Mucosa of rectum (tissue), 2 donors: ENCODE measurements around the gene NUDT9.
"Not testable (repeated sequence)": the region's sequence is repeated elsewhere in the genome, so short reads cannot be mapped to it uniquely, and the experiment has no call there.

Source experiments
- H3K27ac ChIP-seq, 2 donors: one replicate each; pipeline ENCODE4 v1.7.0; 2013; ENCODE audit warnings: inconsistent platforms in 2 of 2, low read depth in 2 of 2, low read length in 2 of 2
- H3K27me3 ChIP-seq, 2 donors: one replicate each; pipeline ENCODE4 v1.7.0; 2013; ENCODE audit warnings: low read length in 2 of 2; ENCODE audit not compliant: control insufficient read depth in 2 of 2, insufficient read depth in 2 of 2
- H3K36me3 ChIP-seq, 2 donors: one replicate each; pipeline ENCODE4 v1.7.0; 2013; ENCODE audit warnings: low read length in 2 of 2; ENCODE audit not compliant: control insufficient read depth in 2 of 2, insufficient read depth in 2 of 2
- H3K4me1 ChIP-seq, 2 donors: one replicate each; pipeline ENCODE4 v1.7.0; 2013; ENCODE audit warnings: low read length in 2 of 2, mild to moderate bottlenecking in 1 of 2; ENCODE audit not compliant: control insufficient read depth in 2 of 2, insufficient read depth in 2 of 2
- H3K4me3 ChIP-seq, 2 donors: one replicate each; pipeline ENCODE4 v1.7.0; 2013; ENCODE audit warnings: low read length in 2 of 2
- H3K9ac ChIP-seq, 2 donors: one replicate each; pipeline ENCODE4 v1.7.0; 2013; ENCODE audit warnings: low read length in 2 of 2, low read depth in 1 of 2, mild to moderate bottlenecking in 1 of 2
- H3K9me3 ChIP-seq, 2 donors: one replicate each; pipeline ENCODE4 v1.7.0; 2013; ENCODE audit warnings: low read length in 2 of 2; ENCODE audit not compliant: control insufficient read depth in 2 of 2
- donor health status: healthy.
- donor health status: Normal muscosa, but diverticular disease.

The NUDT9 gene

DNA sequence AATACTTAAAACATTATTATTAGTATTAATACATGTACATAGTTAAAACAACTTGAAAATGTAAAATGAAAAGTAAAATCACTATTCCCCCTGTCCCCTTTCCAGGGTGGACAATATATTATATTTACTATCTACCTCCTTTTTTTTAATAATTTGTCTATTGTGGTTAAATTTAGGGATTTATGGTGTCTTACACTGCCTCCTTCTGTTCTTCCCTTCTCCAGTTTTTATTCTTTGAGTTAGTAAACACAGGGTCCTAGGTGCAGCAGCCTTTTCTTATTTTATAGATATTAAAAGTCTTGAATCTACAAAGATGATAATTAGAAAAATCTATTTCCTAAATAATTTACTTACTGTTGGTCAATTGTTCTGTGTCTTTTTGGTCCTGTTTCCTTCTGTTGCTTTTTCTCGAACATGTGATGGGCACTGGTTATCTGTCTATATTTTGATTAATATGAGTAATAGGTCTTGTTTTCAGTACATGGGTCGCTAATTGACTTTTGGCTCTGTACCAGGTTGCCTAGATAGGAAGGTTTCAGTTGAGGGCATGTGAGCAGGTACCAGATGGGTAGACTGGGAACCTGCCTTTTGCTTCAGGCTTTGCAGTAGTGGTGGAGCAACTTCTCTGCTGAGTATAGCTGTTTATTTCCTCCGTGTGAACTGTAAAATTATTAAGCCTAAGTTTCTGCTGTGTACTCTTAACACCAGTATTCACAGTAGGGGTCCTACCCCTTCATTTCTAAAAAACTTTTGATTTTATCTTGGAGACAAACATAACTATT lies 1.1 kb downstream of the NUDT9 start:
- H3K4me1 ChIP-seq: peaks cover 14 to 44% of the 10 kb centered on the region in 2 donors
- peak overlapping the region; percentile 94 to 96 for H3K9ac ChIP-seq
- H3K9me3 ChIP-seq: no peaks in the 10 kb centered on the region
- no peaks in the 10 kb centered on the region for H3K27me3 ChIP-seq
- H3K36me3 ChIP-seq: no peaks in the 10 kb centered on the region
- peak overlapping the region; percentile 95 to 99 for H3K4me3 ChIP-seq
- no peak overlapping the region for H3K27ac ChIP-seq

DNA sequence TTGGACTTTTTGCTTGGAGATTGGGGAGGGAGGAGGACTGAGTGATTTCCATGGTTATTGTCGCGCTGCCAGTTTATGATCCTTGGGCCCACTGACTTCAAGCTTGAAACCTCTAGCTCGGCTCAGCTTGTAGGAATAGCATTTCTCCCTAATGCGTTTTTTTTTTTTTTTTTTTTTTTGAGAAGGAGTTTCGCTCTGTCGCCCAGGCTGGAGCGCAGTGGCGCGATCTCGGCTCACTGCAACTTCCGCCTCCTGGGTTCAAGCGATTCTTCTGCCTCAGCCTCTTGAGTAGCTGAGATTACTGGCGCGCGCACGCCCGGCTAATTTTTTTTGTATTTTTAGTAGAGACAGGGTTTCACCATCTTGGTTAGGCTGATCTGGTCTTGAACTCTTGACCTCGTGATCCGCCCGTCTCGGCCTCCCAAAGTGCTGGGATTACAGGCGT lies 1.7 kb downstream of the NUDT9 start:
- not testable (repeated sequence) for H3K27me3 ChIP-seq, H3K9me3 ChIP-seq, H3K36me3 ChIP-seq, H3K9ac ChIP-seq, H3K27ac ChIP-seq
- Histone ChIP-seq H3K4me3 (peak overlapping the region in 1 of 2 donors; percentile 95), H3K4me1 (peaks cover 14 to 40% of the 10 kb centered on the region in 2 donors)

DNA sequence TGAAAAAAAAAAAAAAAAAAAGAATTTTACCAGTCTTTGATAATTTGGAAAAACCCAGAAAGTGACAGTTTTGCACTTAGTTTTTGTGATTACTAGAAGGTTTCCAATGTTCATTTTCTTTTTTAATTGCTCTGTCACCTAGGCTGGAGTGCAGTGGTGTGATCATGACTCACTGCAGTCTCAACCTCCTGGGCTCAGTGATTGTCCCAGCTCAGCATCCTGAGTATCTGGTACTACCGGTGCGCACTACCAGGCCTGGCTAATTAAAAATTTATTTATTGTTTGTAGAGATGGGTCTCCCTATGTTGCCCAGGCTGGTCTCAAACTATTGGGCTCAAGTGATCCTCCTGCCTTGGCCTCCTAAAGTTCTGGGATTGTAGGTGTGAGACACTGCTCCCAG lies 3.3 kb downstream of the NUDT9 start:
- no peaks in the 10 kb centered on the region for H3K27me3 ChIP-seq
- H3K9me3 ChIP-seq: no peaks in the 10 kb centered on the region
- no peaks in the 10 kb centered on the region for H3K36me3 ChIP-seq
- H3K4me3 ChIP-seq: no peak overlapping the region
- peaks cover 14 to 28% of the 10 kb centered on the region in 2 donors for H3K4me1 ChIP-seq
- no peak overlapping the region for H3K27ac ChIP-seq
- no peak overlapping the region for H3K9ac ChIP-seq

DNA sequence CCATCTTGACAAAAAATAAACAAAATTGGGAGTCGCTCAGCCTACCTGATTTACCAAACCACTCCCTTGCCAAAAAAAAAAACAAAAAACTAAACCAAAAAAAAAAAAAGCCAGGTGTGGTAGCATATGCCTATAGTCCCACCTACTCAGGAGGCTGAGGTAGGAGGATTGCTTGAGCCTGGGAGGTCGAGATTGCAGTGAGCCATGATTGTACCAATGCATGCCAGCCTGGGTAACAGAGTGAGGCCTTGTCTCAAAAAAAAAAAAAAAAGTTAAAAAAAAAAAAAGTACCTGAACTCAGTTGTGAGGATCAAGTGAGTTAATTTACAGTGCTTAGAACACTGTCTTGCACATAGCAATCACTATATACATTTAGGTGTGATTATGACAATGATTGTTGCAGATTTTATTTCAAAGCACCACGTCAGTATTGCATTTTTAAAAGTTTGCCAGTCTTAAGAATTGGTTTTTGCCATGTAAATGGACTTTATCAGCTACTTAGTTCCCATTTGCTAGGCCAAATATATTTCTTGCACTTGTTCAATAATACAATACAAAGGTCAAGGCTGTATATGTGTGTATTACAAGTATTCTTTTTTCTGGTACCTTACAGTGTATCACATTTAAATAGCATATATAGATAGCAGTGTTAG lies 4.6 kb downstream of the NUDT9 start:
- Histone ChIP-seq H3K4me3 (no peak overlapping the region), H3K9ac (no peak overlapping the region), H3K27me3 (no peaks in the 10 kb centered on the region), H3K36me3 (no peaks in the 10 kb centered on the region), H3K9me3 (no peaks in the 10 kb centered on the region), H3K27ac (no peak overlapping the region), H3K4me1 (peaks cover 9 to 17% of the 10 kb centered on the region in 2 donors)

DNA sequence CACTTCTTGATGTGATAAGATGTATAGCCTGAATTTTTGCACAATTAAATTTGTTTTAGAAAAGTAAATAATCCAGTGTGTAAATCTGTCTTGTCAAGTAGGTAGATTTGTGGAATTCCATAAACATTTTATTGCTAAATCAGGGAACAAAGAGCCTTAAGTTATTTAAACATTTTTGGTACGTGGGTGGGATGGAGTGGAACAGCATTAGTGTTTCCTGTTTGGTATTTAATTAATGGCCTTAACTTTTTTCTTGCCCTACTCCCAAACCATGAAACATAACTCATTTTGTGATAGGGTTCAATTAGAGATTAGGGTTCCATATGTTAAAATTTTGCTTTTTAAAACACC lies 5.1 kb downstream of the NUDT9 start:
- Histone ChIP-seq H3K4me3 (no peak overlapping the region), H3K27me3 (no peaks in the 10 kb centered on the region), H3K9me3 (no peaks in the 10 kb centered on the region), H3K4me1 (peaks cover 9 to 16% of the 10 kb centered on the region in 2 donors), H3K27ac (no peak overlapping the region), H3K9ac (no peak overlapping the region), H3K36me3 (no peaks in the 10 kb centered on the region)

DNA sequence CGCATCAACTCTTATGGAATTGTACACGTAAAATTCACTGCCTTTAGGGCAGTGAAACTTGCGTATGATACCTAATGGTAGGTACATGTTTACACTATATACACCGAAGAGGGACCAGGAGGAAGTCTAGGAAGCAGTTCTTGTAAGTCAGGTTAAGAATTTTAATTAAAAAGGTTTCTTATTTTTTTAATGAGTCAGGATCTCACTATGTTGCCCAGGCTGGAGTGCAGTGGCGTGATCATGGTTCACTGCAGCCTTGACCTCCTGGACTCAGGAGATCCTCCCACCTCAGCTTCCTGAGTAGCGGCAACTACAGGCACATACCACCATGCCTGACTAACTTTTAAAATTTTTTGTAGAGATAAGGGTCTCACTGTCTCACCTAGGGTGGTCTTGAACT lies 6.6 kb downstream of the NUDT9 start:
- no peaks in the 10 kb centered on the region for H3K9me3 ChIP-seq
- H3K4me1 ChIP-seq: peaks cover 4 to 9% of the 10 kb centered on the region in 2 donors
- H3K9ac ChIP-seq: no peak overlapping the region
- no peaks in the 10 kb centered on the region for H3K36me3 ChIP-seq
- no peak overlapping the region for H3K27ac ChIP-seq
- H3K4me3 ChIP-seq: no peak overlapping the region
- no peaks in the 10 kb centered on the region for H3K27me3 ChIP-seq

DNA sequence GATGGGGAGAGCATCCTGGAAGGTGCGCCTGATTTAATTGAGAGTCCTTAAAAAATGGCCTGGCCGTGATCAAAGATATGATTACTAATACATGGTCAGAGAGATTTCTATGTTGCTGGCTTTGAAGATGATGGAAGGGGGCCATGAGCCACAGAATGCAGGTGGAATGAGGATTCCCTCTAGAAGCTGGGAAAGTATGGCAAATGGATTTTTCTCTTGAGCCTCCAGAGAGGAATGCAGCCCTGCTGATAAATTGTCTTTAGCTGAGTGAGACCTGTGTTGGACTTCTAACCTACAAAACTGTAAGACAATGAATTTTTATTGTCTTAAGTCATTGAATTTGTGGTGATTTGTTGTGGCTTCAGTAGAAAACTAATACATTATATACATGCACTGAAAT lies 7.7 kb downstream of the NUDT9 start:
- H3K36me3 ChIP-seq: no peaks in the 10 kb centered on the region
- H3K27me3 ChIP-seq: no peaks in the 10 kb centered on the region
- no peak overlapping the region for H3K27ac ChIP-seq
- H3K9ac ChIP-seq: no peak overlapping the region
- H3K9me3 ChIP-seq: no peaks in the 10 kb centered on the region
- H3K4me1 ChIP-seq: peaks cover 3 to 4% of the 10 kb centered on the region in 2 donors
- no peak overlapping the region for H3K4me3 ChIP-seq

DNA sequence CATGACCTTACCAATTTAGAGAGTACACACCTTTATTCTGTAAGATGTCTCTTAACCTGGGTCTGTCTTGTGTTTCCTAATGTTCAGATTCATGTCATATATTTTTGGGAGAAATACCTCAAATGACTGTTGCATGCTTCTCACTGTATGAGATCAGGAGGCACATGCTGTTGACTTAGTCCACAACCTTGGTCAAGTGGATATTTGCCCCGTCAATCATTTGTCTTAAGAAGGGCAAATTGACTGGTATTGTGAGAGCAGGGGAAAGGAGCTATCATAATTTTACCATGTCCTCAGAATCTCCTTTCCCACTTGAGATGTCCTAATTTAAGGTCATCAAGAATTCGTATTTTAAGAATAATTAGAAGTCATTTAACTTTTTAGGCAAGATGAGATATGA lies 11.0 kb downstream of the NUDT9 start:
- Histone ChIP-seq H3K9me3 (no peaks in the 10 kb centered on the region), H3K27ac (no peak overlapping the region), H3K27me3 (no peaks in the 10 kb centered on the region), H3K9ac (no peak overlapping the region), H3K4me1 (no peaks in the 10 kb centered on the region), H3K36me3 (peaks cover 5 to 8% of the 10 kb centered on the region in 2 donors), H3K4me3 (no peak overlapping the region)

DNA sequence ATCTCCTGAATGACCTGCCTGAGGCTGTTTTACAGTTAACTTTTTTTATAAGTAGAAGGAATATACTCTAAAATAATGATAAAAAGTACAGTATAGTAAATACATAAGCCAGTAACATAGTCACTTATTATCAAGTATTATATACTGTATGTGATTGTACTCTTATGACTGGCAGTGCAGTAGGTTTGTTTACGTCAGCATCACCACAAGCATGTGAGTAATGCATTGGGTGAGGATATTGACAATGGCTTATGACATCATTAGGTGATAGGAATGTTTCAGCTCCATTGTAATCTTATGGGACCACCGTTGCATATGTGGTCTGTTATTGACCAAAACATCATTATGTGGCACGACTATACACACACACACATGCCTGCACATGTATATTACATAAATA lies 20.5 kb downstream of the NUDT9 start:
- Histone ChIP-seq H3K9me3 (no peaks in the 10 kb centered on the region), H3K4me3 (no peak overlapping the region), H3K36me3 (peaks cover 26 to 30% of the 10 kb centered on the region in 2 donors), H3K27ac (no peak overlapping the region), H3K4me1 (peaks cover 0 to 3% of the 10 kb centered on the region in 2 donors), H3K27me3 (no peaks in the 10 kb centered on the region), H3K9ac (no peak overlapping the region)

DNA sequence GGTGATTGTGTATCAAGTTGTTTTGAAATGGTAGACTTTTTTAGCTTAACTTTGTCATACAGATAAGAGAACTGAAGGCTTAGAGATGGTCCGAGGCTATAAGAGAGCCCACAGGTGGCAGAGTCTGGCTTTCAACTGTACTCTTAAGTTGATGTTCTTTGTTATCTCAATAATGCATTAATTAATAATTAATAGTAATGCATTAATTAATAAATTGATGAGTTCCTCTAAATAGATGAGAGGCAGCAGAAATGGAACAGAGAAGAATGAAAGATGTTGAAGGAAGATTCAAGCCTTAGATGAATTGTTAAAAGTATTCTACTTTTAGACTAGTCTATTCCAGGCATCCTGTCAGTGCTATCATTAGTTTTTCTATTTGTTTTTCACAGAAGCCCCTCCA lies 22.4 kb downstream of the NUDT9 start:
- Histone ChIP-seq H3K9me3 (no peaks in the 10 kb centered on the region), H3K4me1 (peaks cover 0 to 3% of the 10 kb centered on the region in 2 donors), H3K36me3 (peaks cover 20 to 25% of the 10 kb centered on the region in 2 donors), H3K27ac (no peak overlapping the region), H3K27me3 (no peaks in the 10 kb centered on the region), H3K9ac (no peak overlapping the region), H3K4me3 (no peak overlapping the region)
